Uterus (tissue), 2 donors: ENCODE measurements around the gene RNF5.

Source experiments
- CTCF ChIP-seq, 4 experiments: fragments of 200-600 bp in 2 of 4; fragments of 450-650 bp in 2 of 4; sonication (generic) in 2 of 4; IDR thresholded peaks; one replicate each; pipeline ENCODE4 v1.5.1; 2016 to 2019; ENCODE audit warnings: antibody characterized with exemption in 4 of 4, mild to moderate bottlenecking in 2 of 4, moderate library complexity in 1 of 4
- POLR2A ChIP-seq, 2 donors: fragments of 450-650 bp; IDR thresholded peaks; one replicate each; pipeline ENCODE4 v1.6.1; 2016; ENCODE audit warnings: antibody characterized with exemption in 2 of 2, mild to moderate bottlenecking in 1 of 2, moderate library complexity in 1 of 2

GRCh38 chr6:32132110-32132509 lies 46.1 kb upstream of the RNF5 start:
- TF ChIP-seq CTCF (IDR thresholded peaks at IDR 0.05) (no peak), POLR2A (IDR thresholded peaks at IDR 0.05) (no peak)
